Lower leg skin (tissue), 4 donors: ENCODE data around the gene HSD17B2. TPM values are rescaled to one million over a fixed set of nuclear protein-coding genes. Genes with fewer than 3 reads are reported as not detected.
A peak's percentile ranks its signal among the peaks of the same experiment; 100 is the strongest.

ENCODE experiments used
- DNase-seq, 2 donors: peaks; one replicate each; pipeline ENCODE4 v3.0.0-alpha.2; 2019; ENCODE audit warnings: low spot score in 2 of 2
- H3K4me3 ChIP-seq: fragments of 200-600 bp; sonication (generic); 2 replicates; pipeline ENCODE4 v1.5.1; 2017; ENCODE audit warnings: mild to moderate bottlenecking, low read depth; ENCODE audit not compliant: poor library complexity, severe bottlenecking
- CTCF ChIP-seq, 3 donors: fragments of 450-650 bp; IDR thresholded peaks; one replicate each; pipeline ENCODE4 v1.5.1; 2016; ENCODE audit warnings: antibody characterized with exemption in 3 of 3, mild to moderate bottlenecking in 3 of 3, moderate library complexity in 2 of 3
- POLR2A ChIP-seq, 2 donors: fragments of 450-650 bp; IDR thresholded peaks; one replicate each; pipeline ENCODE4 v1.6.1; 2016 to 2017; ENCODE audit warnings: antibody characterized with exemption in 2 of 2, mild to moderate bottlenecking in 1 of 2, moderate library complexity in 1 of 2
- whole genome bisulfite sequencing, 2 donors: methylation state at CpG; one replicate each; pipeline ENCODE4 v1.1.5; 2018; 5-methylcytosine and 5-hydroxymethylcytosine counted together
- intact Hi-C: fragments of 100-400 bp; cut with DNase I; formaldehyde crosslinking; loops from one replicate; pipeline ENCODE4 v1.15.0; 2023; ENCODE audit warnings: low total_unique reads
- total RNA-seq, 4 donors: library from RNA; depleted of rRNA; stranded (reverse); fragments of >200 nt; gene quantifications; one replicate each; pipeline ENCODE4 v1.1.0, GENCODE V29; 2016

The HSD17B2 gene
- total RNA-seq, 4 donors from 2014 or later, result 3.0 to 6.0 (median 5.2) TPM; not detected in 1

DNA sequence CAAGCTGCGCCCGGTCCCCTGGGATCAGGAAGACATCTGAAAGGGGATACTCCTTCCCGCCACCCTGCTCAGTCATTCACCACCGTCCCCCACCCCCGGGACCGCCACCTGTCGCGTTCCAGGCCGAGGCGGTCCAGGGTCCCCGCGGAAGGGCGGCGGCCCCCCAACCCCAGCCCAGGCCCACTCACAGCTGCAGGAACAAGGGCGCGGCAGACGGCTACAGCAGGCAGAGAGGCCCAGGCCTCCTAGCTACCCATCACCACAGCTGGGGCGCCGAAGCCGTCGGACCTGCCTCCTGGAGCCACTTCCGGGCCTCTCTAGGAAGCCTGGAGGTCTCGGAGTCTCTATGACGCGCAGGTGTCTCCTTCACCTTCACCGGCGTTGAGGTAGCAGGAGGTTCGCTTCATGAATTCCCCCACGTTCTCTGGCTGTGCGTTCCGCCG lies 23.8 kb upstream of the HSD17B2 start, which contains the start of gene SDR42E1:
Gene SDR42E1, minus strand, starts transcription at position 272 of the 443 bp plus-strand sequence. CDS start 10,612 bp downstream, outside the sequence.
- DNase-seq, result no peak
- 8 to 16% methylated on average over 17 to 30 of the region's 32 CpGs for WGBS, 2 donors

DNA sequence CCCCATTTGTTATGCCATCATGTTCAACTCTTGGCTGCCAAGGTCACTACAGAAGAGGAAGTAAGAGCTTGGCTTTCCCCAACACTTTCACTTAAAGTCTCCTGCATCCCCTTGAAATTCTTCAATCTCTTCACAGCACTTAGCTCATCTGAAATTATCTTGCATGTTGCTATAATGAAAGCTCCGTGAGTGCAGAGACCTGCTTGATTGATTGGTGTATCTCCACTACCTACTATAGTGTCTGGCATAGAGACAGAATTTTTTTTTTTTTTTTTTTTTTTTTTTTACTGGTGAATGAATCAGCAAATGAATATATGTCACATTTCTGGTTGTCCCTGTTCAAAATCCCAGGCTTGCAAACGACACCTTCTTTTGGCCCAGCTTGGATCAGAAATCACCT lies 21.9 kb upstream of the HSD17B2 start:
- no peak overlapping the region for H3K4me3 ChIP-seq
- no peak for TF ChIP-seq CTCF (IDR thresholded peaks at IDR 0.05)
- no peak for TF ChIP-seq POLR2A (IDR thresholded peaks at IDR 0.05)
- no peak for DNase-seq
- 43 to 47% methylated on average over 2 of the region's 2 CpGs for WGBS, 2 donors
- intact Hi-C loops, result no loop called here

More for the DNA sequence above, 23.8 kb upstream of the HSD17B2 start, which contains the start of gene SDR42E1:
- peak within 1 kb of the TSS; percentile 28 for H3K4me3 ChIP-seq
- intact Hi-C loops, result no loop called here
- no peak for TF ChIP-seq POLR2A (IDR thresholded peaks at IDR 0.05)
- TF ChIP-seq CTCF (IDR thresholded peaks at IDR 0.05), result no peak

DNA sequence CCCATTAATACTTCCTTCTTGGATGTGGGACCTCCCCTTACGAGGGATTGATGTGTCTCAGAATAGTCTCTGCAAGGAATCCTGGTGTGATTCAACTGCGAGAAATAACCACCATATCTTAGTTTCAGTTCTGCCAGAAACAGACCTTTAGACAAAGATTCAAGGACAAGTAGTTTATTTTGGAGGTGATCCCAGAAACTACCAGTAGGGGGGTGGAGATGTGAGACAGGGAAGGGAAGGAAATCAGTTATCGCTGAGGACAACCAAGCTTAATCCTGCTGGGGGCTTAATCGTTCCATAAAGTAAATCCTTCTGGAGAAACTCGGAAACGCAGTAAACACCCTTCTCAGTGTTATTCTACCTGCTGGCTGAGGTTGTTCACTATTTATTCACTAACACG lies 18.8 kb upstream of the HSD17B2 start:
- no peak overlapping the region for H3K4me3 ChIP-seq
- TF ChIP-seq POLR2A (IDR thresholded peaks at IDR 0.05) (no peak), CTCF (IDR thresholded peaks at IDR 0.05) (no peak)
- 22 to 29% methylated on average over 7 of the region's 7 CpGs for WGBS, 2 donors
- intact Hi-C loops, result no loop called here
- DNase-seq, result no peak

DNA sequence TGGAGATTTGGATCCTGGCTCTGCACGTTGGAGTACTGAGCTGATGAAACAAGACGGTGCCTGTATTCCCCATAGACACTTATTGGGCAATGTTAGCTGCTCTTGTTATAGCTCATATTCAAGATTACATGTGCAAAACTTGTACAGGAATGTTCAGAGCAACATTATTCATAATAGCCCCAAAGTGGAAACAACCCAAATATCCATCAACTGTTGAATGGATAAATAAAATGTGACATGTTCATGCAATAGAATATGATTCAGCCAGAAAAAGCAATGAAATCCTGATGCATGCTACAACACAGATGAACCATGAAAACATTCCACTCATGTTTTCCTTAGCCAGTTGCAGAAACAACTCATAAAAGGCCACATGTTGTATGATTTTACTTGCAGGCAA lies 18.1 kb upstream of the HSD17B2 start:
- intact Hi-C loops, result no loop called here
- TF ChIP-seq CTCF (IDR thresholded peaks at IDR 0.05), result no peak
- no peak for TF ChIP-seq POLR2A (IDR thresholded peaks at IDR 0.05)
- WGBS, 2 donors, result 12 to 24% methylated on average over 2 of the region's 2 CpGs

DNA sequence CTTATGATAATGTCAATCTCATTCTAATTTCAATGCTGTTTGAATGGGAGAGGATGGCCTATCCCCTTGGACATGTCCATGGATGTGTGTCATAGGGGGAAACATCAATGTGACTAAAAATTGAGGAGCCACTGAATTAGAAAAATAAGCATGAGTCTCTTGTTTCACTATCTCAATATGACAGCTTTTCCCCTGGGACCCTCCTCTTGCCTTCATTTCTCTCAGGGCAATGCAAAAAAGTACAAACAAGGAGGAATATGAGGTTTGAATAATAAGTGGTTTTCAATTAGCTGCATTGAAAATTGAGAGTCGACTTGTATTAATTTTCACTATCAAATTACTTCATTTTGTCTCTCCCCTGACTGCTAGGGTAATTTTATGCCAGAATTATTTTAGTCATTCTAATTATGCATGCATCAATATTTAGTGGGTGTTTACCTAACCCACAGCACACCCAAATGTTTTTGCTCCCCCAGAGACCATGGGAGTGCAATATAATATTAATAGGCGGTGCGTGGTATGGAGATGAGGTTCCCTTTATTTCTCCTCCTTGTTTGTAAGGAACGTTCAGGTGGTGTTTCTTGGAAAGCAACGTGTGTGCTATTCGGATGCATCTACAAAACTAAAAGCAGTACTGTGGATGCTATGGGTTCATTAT lies 17.0 kb upstream of the HSD17B2 start:
- no peak overlapping the region for H3K4me3 ChIP-seq
- TF ChIP-seq POLR2A (IDR thresholded peaks at IDR 0.05) (no peak), CTCF (IDR thresholded peaks at IDR 0.05) (no peak)
- no peak for DNase-seq
- 44 to 57% methylated on average over 6 of the region's 6 CpGs for WGBS, 2 donors
- intact Hi-C loops, result no loop called here

More for the DNA sequence above, 18.1 kb upstream of the HSD17B2 start:
- no peak for DNase-seq
- no peak overlapping the region for H3K4me3 ChIP-seq
